Nasal cavity respiratory epithelium epithelial cell of viscerocranial mucosa (primary cell): ENCODE measurements around the gene MTPN. TPM values are rescaled to one million over a fixed set of nuclear protein-coding genes. Genes with fewer than 3 reads are reported as not detected.

Experiments
- total RNA-seq: library from RNA; depleted of rRNA; stranded (reverse); fragments of >200 nt; gene quantifications from 2 replicates; pipeline ENCODE4 v1.2.3, GENCODE V29; 2014

MTPN gene, protein sequence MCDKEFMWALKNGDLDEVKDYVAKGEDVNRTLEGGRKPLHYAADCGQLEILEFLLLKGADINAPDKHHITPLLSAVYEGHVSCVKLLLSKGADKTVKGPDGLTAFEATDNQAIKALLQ
- 135 and 182 TPM in 2 replicates for total RNA-seq

DNA sequence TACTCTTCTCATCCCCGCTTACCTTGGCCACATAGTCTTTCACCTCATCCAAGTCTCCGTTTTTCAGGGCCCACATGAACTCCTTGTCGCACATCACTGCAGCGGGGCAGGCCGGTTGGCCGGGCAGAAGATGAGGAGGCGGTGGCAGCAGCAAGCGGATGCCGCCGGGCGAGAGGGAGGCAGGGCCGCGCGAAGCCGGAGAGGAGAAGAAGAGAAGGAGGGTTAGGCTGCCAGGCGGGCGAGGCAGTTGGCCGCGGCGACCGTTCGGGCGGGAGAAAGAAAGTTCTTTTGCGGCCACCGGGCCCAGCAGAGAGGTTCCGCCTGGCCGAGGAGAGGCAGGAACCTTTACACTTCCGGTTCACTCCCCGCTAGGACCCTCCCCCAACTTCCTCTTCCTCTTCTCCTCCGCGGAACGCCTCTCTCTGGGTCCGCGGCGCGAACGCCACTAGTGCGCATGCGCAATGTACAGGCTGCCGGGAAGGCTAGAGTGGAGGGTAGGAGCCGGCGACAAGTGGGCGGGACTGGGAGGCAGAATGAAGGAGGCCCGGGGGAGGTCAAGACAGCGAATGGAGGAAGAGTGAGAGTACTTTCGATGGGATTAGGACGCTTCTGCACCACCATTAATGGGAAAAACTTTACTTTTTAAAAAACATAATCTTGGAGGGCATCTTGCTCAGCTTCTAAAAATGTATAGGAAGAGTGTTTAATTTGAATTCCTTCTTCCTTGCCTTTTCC, at the start of gene MTPN:
Gene MTPN, minus strand, starts transcription at position 353 of the 735 bp plus-strand sequence. Its CDS starts 259 bp downstream, at position 94.

Other genes starting within 250 kb of the MTPN start
- 0.07 TPM in 1 of 2 replicates, not detected in the other for gene SLC13A4, start 249.2 kb downstream of the MTPN start, total RNA-seq
- gene FAM180A, start 228.5 kb downstream of the MTPN start, total RNA-seq, result 0.14 and 0.34 TPM in 2 replicates